ENCODE measurements around the gene RPL35A.

DNA sequence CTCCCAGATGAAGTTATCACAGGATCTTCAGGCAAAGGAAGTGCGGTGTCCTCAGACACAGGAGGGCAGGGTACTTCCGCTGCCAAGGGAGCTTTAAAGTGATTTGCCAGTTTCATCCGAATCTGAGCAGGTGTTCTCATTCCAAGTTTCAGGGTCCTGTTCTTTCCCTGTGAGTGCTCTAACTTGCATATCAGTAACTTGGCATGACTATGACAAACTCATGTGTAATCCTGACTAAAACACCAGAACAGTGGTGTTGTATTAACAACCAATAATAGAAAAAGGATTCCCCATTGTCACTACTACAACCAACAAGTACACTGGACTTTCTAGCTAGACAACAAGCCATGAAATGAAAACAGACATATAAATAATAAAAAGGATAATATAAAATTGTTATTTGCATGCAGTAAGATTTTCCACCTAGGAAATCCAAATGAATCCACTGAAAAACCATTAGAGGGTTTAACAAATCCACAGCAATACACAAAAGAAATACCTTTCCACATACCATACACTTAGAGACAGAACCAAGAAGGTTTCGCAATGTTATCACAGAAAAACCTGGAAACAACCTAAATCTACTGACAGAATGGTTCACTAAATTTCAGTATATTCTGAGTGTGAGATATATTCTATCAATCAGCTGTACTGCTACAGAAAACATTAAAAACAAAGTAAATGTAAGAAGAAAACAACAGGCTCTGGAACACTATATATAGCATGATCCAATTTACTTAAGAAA, 40.9 kb upstream of the RPL35A start:
- TF ChIP-seq ARNTL (CRISPR knock-in tag; IDR thresholded peaks at IDR 0.05; ENCODE audit: borderline replicate concordance, low read depth) = no peak
- TF ChIP-seq OSR1 (CRISPR knock-in tag; IDR thresholded peaks at IDR 0.05) = no peak
- no peak for TF ChIP-seq ESRRG (CRISPR knock-in tag; IDR thresholded peaks at IDR 0.05)
- no peak for TF ChIP-seq ZNF70 (CRISPR knock-in tag; IDR thresholded peaks at IDR 0.05)
- no peak for TF ChIP-seq CSDC2 (CRISPR knock-in tag; IDR thresholded peaks at IDR 0.05)
- TF ChIP-seq, protein P1, sequence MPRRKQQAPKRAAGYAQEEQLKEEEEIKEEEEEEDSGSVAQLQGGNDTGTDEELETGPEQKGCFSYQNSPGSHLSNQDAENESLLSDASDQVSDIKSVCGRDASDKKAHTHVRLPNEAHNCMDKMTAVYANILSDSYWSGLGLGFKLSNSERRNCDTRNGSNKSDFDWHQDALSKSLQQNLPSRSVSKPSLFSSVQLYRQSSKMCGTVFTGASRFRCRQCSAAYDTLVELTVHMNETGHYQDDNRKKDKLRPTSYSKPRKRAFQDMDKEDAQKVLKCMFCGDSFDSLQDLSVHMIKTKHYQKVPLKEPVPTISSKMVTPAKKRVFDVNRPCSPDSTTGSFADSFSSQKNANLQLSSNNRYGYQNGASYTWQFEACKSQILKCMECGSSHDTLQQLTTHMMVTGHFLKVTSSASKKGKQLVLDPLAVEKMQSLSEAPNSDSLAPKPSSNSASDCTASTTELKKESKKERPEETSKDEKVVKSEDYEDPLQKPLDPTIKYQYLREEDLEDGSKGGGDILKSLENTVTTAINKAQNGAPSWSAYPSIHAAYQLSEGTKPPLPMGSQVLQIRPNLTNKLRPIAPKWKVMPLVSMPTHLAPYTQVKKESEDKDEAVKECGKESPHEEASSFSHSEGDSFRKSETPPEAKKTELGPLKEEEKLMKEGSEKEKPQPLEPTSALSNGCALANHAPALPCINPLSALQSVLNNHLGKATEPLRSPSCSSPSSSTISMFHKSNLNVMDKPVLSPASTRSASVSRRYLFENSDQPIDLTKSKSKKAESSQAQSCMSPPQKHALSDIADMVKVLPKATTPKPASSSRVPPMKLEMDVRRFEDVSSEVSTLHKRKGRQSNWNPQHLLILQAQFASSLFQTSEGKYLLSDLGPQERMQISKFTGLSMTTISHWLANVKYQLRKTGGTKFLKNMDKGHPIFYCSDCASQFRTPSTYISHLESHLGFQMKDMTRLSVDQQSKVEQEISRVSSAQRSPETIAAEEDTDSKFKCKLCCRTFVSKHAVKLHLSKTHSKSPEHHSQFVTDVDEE (CRISPR knock-in tag; IDR thresholded peaks at IDR 0.05) = no peak
- no peak for TF ChIP-seq RARB (CRISPR knock-in tag; IDR thresholded peaks at IDR 0.05)
- no peak for TF ChIP-seq ZFP3 (CRISPR knock-in tag; IDR thresholded peaks at IDR 0.05)
- TF ChIP-seq, protein P2, sequence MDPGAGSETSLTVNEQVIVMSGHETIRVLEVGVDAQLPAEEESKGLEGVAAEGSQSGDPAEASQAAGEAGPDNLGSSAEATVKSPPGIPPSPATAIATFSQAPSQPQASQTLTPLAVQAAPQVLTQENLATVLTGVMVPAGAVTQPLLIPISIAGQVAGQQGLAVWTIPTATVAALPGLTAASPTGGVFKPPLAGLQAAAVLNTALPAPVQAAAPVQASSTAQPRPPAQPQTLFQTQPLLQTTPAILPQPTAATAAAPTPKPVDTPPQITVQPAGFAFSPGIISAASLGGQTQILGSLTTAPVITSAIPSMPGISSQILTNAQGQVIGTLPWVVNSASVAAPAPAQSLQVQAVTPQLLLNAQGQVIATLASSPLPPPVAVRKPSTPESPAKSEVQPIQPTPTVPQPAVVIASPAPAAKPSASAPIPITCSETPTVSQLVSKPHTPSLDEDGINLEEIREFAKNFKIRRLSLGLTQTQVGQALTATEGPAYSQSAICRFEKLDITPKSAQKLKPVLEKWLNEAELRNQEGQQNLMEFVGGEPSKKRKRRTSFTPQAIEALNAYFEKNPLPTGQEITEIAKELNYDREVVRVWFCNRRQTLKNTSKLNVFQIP (CRISPR knock-in tag; IDR thresholded peaks at IDR 0.05; ENCODE audit: borderline replicate concordance, low read depth) = no peak
- TF ChIP-seq GLIS3 (CRISPR knock-in tag; IDR thresholded peaks at IDR 0.05) = no peak
- TF ChIP-seq ZNF565 (CRISPR knock-in tag; conservative IDR thresholded peaks at IDR 0.05; ENCODE audit: low read depth) = no peak
- TF ChIP-seq ZC3H10 (CRISPR knock-in tag; IDR thresholded peaks at IDR 0.05) = no peak
- TF ChIP-seq, protein P3, sequence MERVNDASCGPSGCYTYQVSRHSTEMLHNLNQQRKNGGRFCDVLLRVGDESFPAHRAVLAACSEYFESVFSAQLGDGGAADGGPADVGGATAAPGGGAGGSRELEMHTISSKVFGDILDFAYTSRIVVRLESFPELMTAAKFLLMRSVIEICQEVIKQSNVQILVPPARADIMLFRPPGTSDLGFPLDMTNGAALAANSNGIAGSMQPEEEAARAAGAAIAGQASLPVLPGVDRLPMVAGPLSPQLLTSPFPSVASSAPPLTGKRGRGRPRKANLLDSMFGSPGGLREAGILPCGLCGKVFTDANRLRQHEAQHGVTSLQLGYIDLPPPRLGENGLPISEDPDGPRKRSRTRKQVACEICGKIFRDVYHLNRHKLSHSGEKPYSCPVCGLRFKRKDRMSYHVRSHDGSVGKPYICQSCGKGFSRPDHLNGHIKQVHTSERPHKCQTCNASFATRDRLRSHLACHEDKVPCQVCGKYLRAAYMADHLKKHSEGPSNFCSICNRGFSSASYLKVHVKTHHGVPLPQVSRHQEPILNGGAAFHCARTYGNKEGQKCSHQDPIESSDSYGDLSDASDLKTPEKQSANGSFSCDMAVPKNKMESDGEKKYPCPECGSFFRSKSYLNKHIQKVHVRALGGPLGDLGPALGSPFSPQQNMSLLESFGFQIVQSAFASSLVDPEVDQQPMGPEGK (CRISPR knock-in tag; IDR thresholded peaks at IDR 0.05; ENCODE audit: borderline replicate concordance) = no peak
- TF ChIP-seq, protein P4, sequence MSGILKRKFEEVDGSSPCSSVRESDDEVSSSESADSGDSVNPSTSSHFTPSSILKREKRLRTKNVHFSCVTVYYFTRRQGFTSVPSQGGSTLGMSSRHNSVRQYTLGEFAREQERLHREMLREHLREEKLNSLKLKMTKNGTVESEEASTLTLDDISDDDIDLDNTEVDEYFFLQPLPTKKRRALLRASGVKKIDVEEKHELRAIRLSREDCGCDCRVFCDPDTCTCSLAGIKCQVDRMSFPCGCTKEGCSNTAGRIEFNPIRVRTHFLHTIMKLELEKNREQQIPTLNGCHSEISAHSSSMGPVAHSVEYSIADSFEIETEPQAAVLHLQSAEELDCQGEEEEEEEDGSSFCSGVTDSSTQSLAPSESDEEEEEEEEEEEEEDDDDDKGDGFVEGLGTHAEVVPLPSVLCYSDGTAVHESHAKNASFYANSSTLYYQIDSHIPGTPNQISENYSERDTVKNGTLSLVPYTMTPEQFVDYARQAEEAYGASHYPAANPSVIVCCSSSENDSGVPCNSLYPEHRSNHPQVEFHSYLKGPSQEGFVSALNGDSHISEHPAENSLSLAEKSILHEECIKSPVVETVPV (CRISPR knock-in tag; IDR thresholded peaks at IDR 0.05) = no peak

Measured in SK-N-SH treated with all-trans-retinoic acid at 6 μM for 48 hours (cell line).